Endodermal cell (in vitro differentiated cells): ENCODE data around the gene ECD. TPM values are rescaled to one million over a fixed set of nuclear protein-coding genes. Genes with fewer than 3 reads are reported as not detected.

Experiments used
- DNase-seq: peaks from one replicate; pipeline ENCODE4 v3.0.0-alpha.2; 2017
- H3K27ac ChIP-seq: 2 replicates; pipeline ENCODE4 v1.5.1; 2013; ENCODE audit warnings: mild to moderate bottlenecking, low read depth, low read length, moderate library complexity
- H3K27me3 ChIP-seq: 2 replicates; pipeline ENCODE4 v1.6.1; 2013; ENCODE audit warnings: mild to moderate bottlenecking, low read length, moderate library complexity; ENCODE audit not compliant: insufficient read depth, control insufficient read depth, poor library complexity, severe bottlenecking
- H3K36me3 ChIP-seq: 2 replicates; pipeline ENCODE4 v1.7.0; 2013; ENCODE audit warnings: mild to moderate bottlenecking, low read length, moderate library complexity; ENCODE audit not compliant: control insufficient read depth, insufficient read depth
- H3K4me1 ChIP-seq: one replicate; pipeline ENCODE4 v1.7.0; 2013; ENCODE audit warnings: low read length; ENCODE audit not compliant: control insufficient read depth, insufficient read depth
- H3K4me3 ChIP-seq: 2 replicates; pipeline ENCODE4 v1.5.1; 2013; ENCODE audit warnings: mild to moderate bottlenecking, low read length, moderate library complexity
- H3K9ac ChIP-seq: 2 replicates; pipeline ENCODE4 v1.6.1; 2013; ENCODE audit warnings: mild to moderate bottlenecking, low read length, moderate library complexity; ENCODE audit not compliant: poor library complexity, severe bottlenecking; ENCODE audit errors: extremely low read depth
- H3K9me3 ChIP-seq: 2 replicates; pipeline ENCODE4 v1.6.1; 2013; ENCODE audit warnings: mild to moderate bottlenecking, low read length, moderate library complexity; ENCODE audit not compliant: control insufficient read depth
- H3K27ac Mint-ChIP-seq: 2 replicates; pipeline ENCODE4 v1.8.0; 2020; ENCODE audit warnings: mixed read lengths
- H3K27me3 Mint-ChIP-seq: 2 replicates; pipeline ENCODE4 v1.8.0; 2021; ENCODE audit warnings: mild to moderate bottlenecking, mixed read lengths; ENCODE audit not compliant: insufficient read depth
- H3K36me3 Mint-ChIP-seq: 2 replicates; pipeline ENCODE4 v1.8.0; 2020; ENCODE audit warnings: low read depth, mixed read lengths
- H3K4me1 Mint-ChIP-seq: 2 replicates; pipeline ENCODE4 v1.8.0; 2020; ENCODE audit warnings: mixed read lengths
- H3K4me3 Mint-ChIP-seq: 2 replicates; pipeline ENCODE4 v1.8.0; 2020; ENCODE audit warnings: mild to moderate bottlenecking, moderate library complexity, mixed read lengths
- H3K9me3 Mint-ChIP-seq: 2 replicates; pipeline ENCODE4 v1.8.0; 2020; ENCODE audit warnings: mild to moderate bottlenecking, mixed read lengths
- CTCF ChIP-seq: fragments of 200-600 bp; sonication (generic); conservative IDR thresholded peaks from 2 replicates; pipeline ENCODE4 v1.5.0; 2021; ENCODE audit warnings: antibody characterized with exemption, mild to moderate bottlenecking
- WGBS, 2 experiments: methylation state at CpG; one replicate each; pipeline versions ENCODE4 v1.1.5 to v1.1.7; 2013; ENCODE audit warnings: missing lambda C conversion rate in 2 of 2, mixed read lengths in 1 of 2; ENCODE audit not compliant: insufficient coverage in 1 of 2, insufficient read length in 1 of 2; 5-methylcytosine and 5-hydroxymethylcytosine counted together
- total RNA-seq, 2 donors: library from RNA; stranded (reverse); fragmentation: NEBNext Ultra II Directional in 1 of 2; extraction: Animal tissue kit (Norgen Biotek cat#: 25700) in 1 of 2; gene quantifications; 2 replicates in 1 of 2; 3 replicates in 1 of 2; pipeline ENCODE4 v1.2.1, GENCODE V29; 2021

Gene ECD
- total RNA-seq, 2 donors from 2014 or later: 38.4 to 40.7 TPM

GRCh38 chr10:73088304-73088703 is 79.5 kb downstream of the ECD start:
- Histone ChIP-seq H3K9me3 (no peaks in the 10 kb centered on the region), H3K27me3 (no peaks in the 10 kb centered on the region), H3K36me3 (no peaks in the 10 kb centered on the region), H3K9ac (no peak overlapping the region), H3K4me3 (no peak overlapping the region), H3K4me1 (no peaks in the 10 kb centered on the region), H3K27ac (no peak overlapping the region)
- TF ChIP-seq CTCF: no peak
- Mint-ChIP-seq H3K9me3 (no peaks in the 10 kb centered on the region), H3K27me3 (no peaks in the 10 kb centered on the region), H3K27ac (no peak overlapping the region), H3K36me3 (peaks cover 6% of the 10 kb centered on the region), H3K4me3 (no peak overlapping the region), H3K4me1 (no peaks in the 10 kb centered on the region)
- DNase-seq: no peak

GRCh38 chr10:73086816-73087215 is 81.0 kb downstream of the ECD start:
- Mint-ChIP-seq H3K9me3 (no peaks in the 10 kb centered on the region), H3K27me3 (no peaks in the 10 kb centered on the region), H3K4me1 (no peaks in the 10 kb centered on the region), H3K27ac (no peak overlapping the region), H3K36me3 (peaks cover 6% of the 10 kb centered on the region), H3K4me3 (no peak overlapping the region)
- no peak for DNase-seq
- Histone ChIP-seq H3K27me3 (no peaks in the 10 kb centered on the region), H3K9me3 (no peaks in the 10 kb centered on the region), H3K27ac (no peak overlapping the region), H3K4me1 (no peaks in the 10 kb centered on the region), H3K4me3 (no peak overlapping the region), H3K36me3 (no peaks in the 10 kb centered on the region), H3K9ac (no peak overlapping the region)
- WGBS, 2 experiments: 95 to 100% methylated on average over 1 to 3 of the region's 4 CpGs
- no peak for TF ChIP-seq CTCF

- no peaks in the 10 kb centered on the region for H3K27me3 Mint-ChIP-seq
- no peak for DNase-seq
- peaks cover 6% of the 10 kb centered on the region for H3K36me3 Mint-ChIP-seq
- Histone ChIP-seq H3K9me3 (no peaks in the 10 kb centered on the region), H3K36me3 (no peaks in the 10 kb centered on the region), H3K9ac (no peak overlapping the region), H3K27me3 (no peaks in the 10 kb centered on the region), H3K27ac (no peak overlapping the region), H3K4me3 (no peak overlapping the region), H3K4me1 (no peaks in the 10 kb centered on the region)
- TF ChIP-seq CTCF: no peak
- no peak overlapping the region for H3K4me3 Mint-ChIP-seq
- 92 to 100% methylated on average over 1 to 5 of the region's 5 CpGs for WGBS, 2 experiments
- peaks cover 4% of the 10 kb centered on the region for H3K4me1 Mint-ChIP-seq
- no peaks in the 10 kb centered on the region for H3K9me3 Mint-ChIP-seq
- H3K27ac Mint-ChIP-seq: no peak overlapping the region
These were observed 83.6 kb downstream of the ECD start for GRCh38 chr10:73084209-73084608.

Other genes starting within 250 kb of the ECD start
- under 1 TPM; 0.64 to 0.93 TPM for gene PLA2G12B, start 213.2 kb downstream of the ECD start, total RNA-seq
- 10 to 100 TPM; 45.1 to 46.9 TPM for gene P4HA1, start 71.1 kb downstream of the ECD start, total RNA-seq
- 1 to 10 TPM; 3.3 to 3.9 TPM for gene NUDT13, start 57.6 kb downstream of the ECD start, total RNA-seq
- gene FAM149B1, start 111 bp upstream of the ECD start, total RNA-seq: 10 to 100 TPM; 29.1 to 29.2 TPM
- gene DNAJC9, start 79.2 kb upstream of the ECD start, total RNA-seq: 10 to 100 TPM; 33.3 to 37.1 TPM
- gene MRPS16, start 84.6 kb upstream of the ECD start, total RNA-seq: 100 to 1,000 TPM in 1 of 2 donors, 10 to 100 TPM in 1; 100.0 to 104 TPM
- under 1 TPM; 0.58 to 0.77 TPM for gene CFAP70, start 190.9 kb upstream of the ECD start, total RNA-seq
- gene ANXA7, start 246.1 kb upstream of the ECD start, total RNA-seq: 10 to 100 TPM; 69.2 to 82.3 TPM